GM19043 (cell line): Measurements from ENCODE around the gene CISTR.
"Not testable (repeated sequence)": the region's sequence is repeated elsewhere in the genome, so short reads cannot be mapped to it uniquely, and the experiment has no call there.

Experiments used
- ATAC-seq: cut with Tn5 transposase; IDR thresholded peaks from one replicate; pipeline ENCODE4 v1.9.1; 2021; ENCODE audit warnings: low read depth; ENCODE audit not compliant: unreplicated experiment

CISTR gene

DNA sequence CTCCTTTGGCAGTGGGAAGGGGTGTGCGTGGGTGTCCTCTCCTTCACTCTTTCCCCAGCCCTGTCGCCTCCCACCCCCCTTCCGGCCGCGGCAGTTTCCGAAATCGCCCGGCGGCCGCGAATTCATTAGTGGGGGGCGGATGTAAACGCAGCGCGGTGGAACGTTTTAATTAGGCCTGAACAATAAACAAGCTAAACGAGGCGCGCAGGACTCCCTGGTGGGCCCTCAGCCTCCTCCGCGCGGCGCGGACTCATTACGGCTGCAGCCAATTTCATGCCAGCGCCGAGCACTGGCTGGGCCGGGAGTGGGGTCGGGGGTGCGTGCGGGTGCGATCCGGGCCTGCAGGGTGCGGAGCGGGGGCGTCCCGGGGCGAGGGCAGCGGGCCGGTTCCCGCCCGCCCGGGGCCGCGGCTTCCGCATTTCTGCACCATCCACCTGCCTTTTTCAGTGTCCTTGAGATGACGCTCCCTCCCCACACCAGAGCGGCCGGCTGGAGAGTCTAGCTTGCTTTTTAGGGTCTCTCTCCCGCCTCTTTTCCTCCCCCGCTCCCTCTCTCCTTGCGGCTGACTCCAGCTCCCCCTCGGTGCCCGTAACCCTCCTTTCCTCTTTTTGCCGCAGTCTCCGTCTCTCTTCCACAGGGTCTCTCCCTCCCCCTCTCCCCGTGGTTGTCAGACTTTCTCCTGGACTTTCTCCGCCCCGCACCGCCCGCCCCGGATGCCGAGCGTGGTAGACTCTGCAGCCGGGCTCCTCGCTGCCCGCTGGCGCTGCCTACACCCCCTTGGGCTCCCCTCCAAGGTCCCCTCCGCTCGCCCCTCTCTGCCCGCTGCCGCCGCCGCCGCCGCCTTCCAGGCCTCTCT is at the start of gene CISTR:
Gene CISTR, minus strand, starts transcription at position 644 of the 856 bp plus-strand sequence.
- no peak for ATAC-seq

DNA sequence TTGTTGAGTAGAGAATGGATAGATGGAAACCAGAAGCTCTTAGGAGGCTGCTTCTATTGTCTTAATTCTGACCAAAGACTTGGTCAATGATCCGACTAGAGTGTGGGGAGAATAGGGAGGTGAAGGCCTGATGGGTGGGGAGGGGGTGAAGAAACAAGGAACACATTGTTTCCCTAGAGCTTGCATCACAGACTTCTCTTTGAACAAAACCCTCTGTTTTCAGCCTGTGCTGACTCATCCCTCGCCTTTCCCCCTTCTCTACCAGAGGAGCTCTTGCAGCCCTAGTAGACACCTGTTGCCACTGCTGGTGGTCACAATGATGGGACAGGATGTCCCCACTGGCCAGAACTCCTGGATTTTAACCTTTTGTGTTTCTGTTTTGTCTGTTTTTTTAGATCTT is 46.8 kb upstream of the CISTR start:
- ATAC-seq = no peak

DNA sequence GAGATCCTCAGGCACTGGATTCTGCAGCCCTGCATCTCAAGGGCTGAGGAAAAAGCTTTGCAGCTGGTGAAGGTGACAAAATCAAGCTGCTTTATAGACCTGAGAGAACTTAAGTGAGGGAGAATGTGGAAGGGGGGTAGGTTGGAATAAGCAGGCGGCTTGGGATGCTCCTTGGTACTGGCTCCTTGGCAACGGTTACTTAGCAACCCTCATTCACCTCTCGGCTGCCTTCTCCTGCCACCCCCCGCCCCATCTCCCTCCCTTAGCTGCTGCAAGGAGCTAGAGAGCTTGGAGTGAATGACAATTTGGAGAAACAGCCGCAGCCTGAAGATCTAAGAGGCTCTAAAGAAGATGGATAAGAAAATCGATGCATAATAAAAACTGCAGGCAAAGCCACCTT is 44.1 kb upstream of the CISTR start:
- no peak for ATAC-seq

DNA sequence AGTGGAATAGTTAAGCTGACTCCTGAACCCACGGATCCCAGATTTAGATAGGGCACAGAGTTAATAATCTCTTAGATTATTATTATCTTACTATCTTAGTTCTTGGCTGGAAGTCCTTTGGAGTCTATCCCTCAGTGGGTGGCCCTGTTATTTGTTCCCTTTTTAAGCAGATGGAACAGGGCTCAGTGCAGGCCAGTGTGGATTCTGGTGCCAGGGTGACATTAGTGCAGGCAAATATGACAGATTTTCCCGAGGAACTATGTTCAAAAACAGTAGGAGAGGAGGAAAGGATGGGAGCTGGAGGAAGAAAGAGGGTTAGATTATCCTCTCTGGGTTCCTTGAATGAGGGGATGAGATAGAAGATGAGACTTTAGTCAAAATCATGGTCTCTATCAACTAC is 41.4 kb upstream of the CISTR start:
- no peak for ATAC-seq

GRCh38 chr12:53791735-53792326 is 40.1 kb upstream of the CISTR start:
- no peak for ATAC-seq

GRCh38 chr12:53789570-53789969 is 37.8 kb upstream of the CISTR start:
- no peak for ATAC-seq

DNA sequence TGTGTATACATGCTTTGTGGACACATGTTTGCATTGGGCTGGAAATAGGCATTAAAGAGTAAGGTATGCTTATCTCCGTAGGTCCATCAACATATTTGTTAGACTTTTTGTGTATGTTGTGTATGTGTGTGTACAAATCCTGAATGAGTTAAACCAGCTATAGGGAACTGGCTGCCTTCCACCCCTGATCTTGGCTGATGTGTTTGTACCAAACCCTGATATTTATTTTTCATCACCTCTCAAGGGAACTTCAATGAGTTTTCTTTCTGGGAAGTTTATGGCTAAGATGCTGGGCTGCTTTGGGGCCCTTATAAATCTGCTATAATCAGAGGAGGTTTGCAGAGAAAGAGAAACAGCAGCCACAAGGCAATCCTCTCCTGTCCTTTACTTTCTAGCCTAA is 37.1 kb upstream of the CISTR start:
- ATAC-seq = no peak

GRCh38 chr12:53786411-53786810 is 34.6 kb upstream of the CISTR start:
- ATAC-seq = no peak

- ATAC-seq = no peak
Measured at GRCh38 chr12:53785161-53785560, 33.4 kb upstream of the CISTR start.

DNA sequence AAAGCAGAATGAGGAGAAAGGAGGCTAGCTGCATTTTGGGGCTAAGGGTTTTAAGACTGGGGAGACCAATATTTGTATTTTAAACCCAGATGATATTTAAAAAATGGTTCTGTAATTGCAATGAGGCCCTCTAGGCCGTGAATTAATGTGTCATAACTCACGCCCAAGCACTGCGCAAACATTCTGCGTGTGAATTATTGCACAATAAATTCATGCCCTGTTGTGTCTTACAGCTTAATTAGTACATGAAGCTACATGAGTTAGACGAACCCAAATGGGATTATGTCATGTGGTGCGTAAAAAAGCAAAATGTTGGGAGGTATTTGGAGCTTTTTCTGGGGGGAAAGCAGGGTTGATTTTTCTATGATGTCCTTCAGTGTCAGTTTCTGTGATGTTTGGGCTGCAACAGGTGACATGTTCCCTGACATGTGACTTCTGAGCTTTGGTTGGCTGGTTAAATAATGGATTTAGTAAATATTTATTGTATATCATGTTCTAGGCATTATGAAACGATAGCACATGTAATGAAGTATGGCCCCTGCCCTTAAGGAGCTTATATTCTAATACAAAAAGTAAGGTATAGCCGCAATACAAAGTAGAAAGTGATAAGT is 30.4 kb upstream of the CISTR start:
- no peak for ATAC-seq

DNA sequence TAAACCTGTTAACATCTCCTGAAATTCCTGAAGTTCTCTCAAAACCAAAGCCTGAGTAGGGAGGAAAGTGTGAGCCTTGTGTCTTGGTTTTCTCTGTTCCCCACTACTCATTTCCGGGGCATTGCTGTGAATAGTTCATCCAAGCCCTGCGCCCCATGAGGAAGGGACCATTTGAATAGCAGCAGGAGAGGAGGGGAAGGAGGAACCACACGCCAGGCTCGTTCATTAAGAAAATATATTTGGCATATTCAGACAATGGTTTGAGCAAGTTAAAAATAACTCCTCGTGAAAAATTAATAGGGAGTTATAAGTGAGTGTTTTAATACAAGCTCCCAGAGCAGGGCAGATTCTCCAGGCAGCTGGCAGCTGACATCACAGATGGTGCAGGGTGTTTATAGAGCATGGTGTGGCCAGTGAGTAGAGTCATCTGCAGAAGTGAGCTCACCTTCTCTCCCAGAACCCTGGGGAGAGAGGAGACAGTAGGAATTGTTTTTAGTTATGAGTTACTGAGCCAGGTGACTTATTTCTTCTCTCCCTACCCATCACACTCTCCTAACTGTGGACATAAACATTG is 29.5 kb upstream of the CISTR start:
- no peak for ATAC-seq

DNA sequence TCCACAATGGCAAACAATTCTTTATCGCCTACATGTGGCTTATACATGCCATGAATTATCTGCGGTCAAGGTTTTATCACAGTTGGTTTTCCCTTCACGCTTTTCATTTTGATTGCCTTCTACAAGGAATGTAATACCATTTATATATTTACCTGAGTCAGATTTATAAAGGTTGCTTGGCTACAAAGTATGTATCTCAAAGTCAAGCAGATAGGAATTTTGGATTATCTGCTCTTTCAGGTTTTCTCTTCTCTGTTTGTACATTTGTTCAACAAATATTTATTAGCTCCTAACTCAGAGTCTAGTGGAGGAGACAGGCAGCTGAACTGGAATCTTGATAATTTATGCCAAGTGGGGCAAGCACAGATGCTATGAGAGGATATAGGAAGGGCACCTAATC is 28.5 kb upstream of the CISTR start:
- ATAC-seq = no peak

DNA sequence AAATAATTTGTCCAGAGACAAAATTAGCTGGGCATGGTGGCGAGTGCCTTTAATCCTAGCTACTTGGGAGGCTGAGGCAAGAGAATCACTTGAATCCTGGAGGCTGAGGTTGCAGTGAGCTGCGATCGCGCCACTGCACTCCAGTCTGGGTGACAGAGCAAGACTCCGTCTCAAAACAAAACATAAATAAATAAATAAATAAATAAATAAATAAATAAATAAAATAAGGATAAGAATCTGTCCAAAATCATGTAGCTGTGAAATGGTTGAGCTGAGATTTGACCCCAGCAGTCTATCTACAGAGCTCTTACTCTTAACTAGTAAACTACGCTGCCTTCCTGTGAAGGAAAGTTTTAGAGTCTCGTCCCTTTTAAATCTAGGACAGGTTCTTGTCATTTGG is 27.9 kb upstream of the CISTR start:
- ATAC-seq = not testable (repeated sequence)

GRCh38 chr12:53777936-53778644 is 26.3 kb upstream of the CISTR start:
- ATAC-seq = no peak

- ATAC-seq = no peak
Measured at GRCh38 chr12:53777412-53777811, 25.6 kb upstream of the CISTR start.

GRCh38 chr12:53776872-53777271 is 25.1 kb upstream of the CISTR start:
- no peak for ATAC-seq

- no peak for ATAC-seq
Measured at GRCh38 chr12:53775478-53776145, 23.8 kb upstream of the CISTR start.

- no peak for ATAC-seq
Measured at GRCh38 chr12:53770281-53770680, 18.5 kb upstream of the CISTR start.

- ATAC-seq = no peak
Measured at GRCh38 chr12:53768976-53769375, 17.2 kb upstream of the CISTR start.

GRCh38 chr12:53766881-53767280 is 15.1 kb upstream of the CISTR start:
- ATAC-seq = no peak
